HG03354 (cell line): ENCODE results near the gene VTI1A.
"Not testable (repeated sequence)": the region's sequence is repeated elsewhere in the genome, so short reads cannot be mapped to it uniquely, and the experiment has no call there.

Experiments
- ATAC-seq: cut with Tn5 transposase; IDR thresholded peaks from one replicate; pipeline ENCODE4 v1.9.1; 2021; ENCODE audit warnings: mild to moderate bottlenecking; ENCODE audit not compliant: unreplicated experiment, poor library complexity, severe bottlenecking

VTI1A gene

DNA sequence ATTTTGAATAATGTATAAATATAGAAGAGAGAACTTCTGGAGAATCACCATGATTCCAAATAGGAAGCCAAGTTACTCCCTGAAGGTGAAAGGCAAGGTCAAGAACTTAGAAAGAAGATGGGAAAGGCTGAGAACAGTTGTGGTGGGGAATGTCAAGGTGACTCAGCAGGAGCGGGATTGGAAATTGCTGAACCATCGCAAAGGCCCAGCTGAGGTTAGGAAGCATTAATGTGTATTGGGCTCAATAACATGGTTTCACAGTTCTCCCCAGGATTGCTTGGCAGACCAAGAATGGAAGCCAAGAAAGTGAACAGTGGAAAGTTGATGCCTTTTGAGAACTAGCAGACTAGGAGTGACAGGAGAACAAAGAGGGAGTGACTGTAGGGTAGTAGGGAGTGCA, 133.3 kb downstream of the VTI1A start:
- ATAC-seq = no peak

DNA sequence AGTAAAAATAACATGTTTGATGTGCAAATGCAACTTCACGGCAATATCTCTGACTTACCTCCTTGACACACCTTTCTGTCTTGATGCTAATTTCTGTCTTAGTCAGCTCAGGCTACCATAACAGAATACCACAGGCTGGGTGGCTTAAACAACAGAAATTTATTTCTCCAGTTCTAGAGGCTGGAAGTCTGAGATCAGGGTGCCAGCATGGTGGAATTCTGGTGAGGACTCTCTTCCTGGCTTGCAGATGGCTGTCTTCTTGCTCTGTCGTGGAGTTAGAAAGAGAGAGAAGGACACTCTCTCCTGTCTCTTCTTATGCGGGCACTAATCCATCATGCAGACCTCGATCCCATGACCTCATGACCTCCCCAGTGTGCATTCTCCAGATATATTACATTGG, 134.9 kb downstream of the VTI1A start:
- ATAC-seq = no peak

- ATAC-seq = no peak
Measured at GRCh38 chr10:112583236-112583939, 136.4 kb downstream of the VTI1A start.

- ATAC-seq = no peak
Measured at GRCh38 chr10:112584276-112584675, 137.3 kb downstream of the VTI1A start.

DNA sequence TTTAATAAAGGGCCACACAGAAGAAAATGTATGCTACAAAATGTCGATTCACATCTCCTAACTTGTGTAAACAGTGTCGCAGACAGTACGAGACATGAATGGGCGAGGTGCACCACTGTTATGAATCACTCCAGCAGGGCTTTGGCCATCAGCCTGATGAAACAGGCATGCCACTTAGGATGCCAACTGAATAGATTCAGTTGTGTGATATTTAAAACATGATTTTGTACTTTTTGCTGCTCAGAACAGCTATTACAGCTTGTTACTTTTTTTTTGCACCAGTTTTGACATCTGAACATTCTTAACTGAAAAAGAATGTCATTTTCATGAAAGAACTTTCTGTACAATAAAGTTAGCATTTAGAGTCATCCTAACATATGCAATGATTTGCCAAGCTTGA, 138.1 kb downstream of the VTI1A start:
- ATAC-seq = no peak

GRCh38 chr10:112585960-112586359, 138.9 kb downstream of the VTI1A start:
- ATAC-seq = no peak

- no peak for ATAC-seq
Measured at GRCh38 chr10:112587729-112588128, 140.7 kb downstream of the VTI1A start.

GRCh38 chr10:112588225-112588990, 141.4 kb downstream of the VTI1A start:
- no peak for ATAC-seq

- no peak for ATAC-seq
Measured at GRCh38 chr10:112589081-112589480, 142.1 kb downstream of the VTI1A start.

- not testable (repeated sequence) for ATAC-seq
Measured at GRCh38 chr10:112590786-112591185, 143.8 kb downstream of the VTI1A start.

- ATAC-seq = no peak
Measured at GRCh38 chr10:112593023-112593422, 146.0 kb downstream of the VTI1A start.

DNA sequence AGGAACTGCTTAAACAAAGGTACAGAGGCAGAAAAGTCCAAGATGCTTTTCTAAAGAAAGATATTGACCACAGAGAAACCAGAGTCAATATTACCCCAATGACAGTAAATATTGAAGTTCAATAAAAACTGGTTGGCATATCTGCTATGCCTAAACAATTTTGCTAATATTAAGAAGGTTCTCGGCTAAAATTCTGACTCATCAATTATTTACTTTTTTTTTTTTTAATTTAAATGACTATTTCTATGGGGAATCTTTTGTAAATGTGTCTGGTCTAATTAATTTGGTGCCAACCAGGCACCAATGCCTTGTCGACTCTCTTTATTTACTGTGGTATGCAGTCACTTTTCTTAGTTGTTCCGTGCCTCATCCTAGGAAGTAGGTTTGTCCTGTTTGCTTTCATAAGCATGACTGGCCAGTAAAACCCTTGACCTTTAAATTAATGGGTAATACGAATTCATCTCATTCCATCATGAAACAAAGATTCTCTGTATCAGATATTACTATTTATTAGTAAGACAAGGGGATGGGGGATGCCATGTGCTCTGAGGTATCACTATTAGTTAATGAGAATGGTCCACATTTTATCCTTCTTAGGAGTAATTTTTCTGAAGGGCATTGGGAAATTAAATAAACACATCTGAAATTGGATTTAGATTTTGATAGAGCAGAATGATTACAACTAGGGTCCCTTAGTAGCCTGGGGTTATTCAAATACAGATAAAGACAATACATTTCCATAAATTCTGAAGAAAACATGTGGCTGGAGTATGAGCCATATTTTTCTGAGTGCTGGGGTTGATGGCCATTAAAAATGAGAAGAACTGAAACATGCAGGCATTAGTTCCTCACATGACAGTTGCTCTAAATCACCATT, 154.4 kb downstream of the VTI1A start:
- ATAC-seq = no peak

GRCh38 chr10:112603062-112603461, 156.0 kb downstream of the VTI1A start:
- ATAC-seq = no peak

GRCh38 chr10:112605063-112605462, 158.0 kb downstream of the VTI1A start:
- no peak for ATAC-seq

- ATAC-seq = no peak
Measured at GRCh38 chr10:112607506-112607905, 160.5 kb downstream of the VTI1A start.

- ATAC-seq = no peak
Measured at GRCh38 chr10:112613620-112614019, 166.6 kb downstream of the VTI1A start.

- no peak for ATAC-seq
Measured at GRCh38 chr10:112614072-112614471, 167.1 kb downstream of the VTI1A start.

GRCh38 chr10:112614586-112614985, 167.6 kb downstream of the VTI1A start:
- ATAC-seq = no peak

DNA sequence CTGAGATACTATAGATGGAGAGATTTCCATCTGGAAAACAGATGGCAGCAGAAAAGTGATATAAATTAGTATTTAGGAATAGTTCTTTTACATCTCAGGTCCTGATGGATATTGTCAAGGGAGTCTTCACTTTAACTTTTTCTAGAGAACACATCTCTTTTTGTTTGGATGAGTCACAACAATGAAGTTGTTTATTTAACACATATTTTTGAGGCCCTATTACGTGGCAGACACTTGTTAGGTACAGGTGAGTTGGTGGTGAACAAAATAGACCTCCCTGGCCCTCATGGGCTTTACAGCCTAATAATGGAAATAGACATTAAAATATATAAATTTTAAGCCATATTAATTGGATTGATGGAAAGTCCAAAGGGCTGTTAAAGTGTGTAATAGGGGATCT, 168.3 kb downstream of the VTI1A start:
- ATAC-seq = no peak

GRCh38 chr10:112616647-112617046, 169.6 kb downstream of the VTI1A start:
- ATAC-seq = no peak
